ENCODE results near the gene LRP11. TPM values are rescaled to one million over a fixed set of nuclear protein-coding genes. Genes with fewer than 3 reads are reported as not detected.

The LRP11 gene
- total and polyA plus RNA-seq, 7 donors, result 1.6 to 29.6 (median 7.9) TPM

DNA sequence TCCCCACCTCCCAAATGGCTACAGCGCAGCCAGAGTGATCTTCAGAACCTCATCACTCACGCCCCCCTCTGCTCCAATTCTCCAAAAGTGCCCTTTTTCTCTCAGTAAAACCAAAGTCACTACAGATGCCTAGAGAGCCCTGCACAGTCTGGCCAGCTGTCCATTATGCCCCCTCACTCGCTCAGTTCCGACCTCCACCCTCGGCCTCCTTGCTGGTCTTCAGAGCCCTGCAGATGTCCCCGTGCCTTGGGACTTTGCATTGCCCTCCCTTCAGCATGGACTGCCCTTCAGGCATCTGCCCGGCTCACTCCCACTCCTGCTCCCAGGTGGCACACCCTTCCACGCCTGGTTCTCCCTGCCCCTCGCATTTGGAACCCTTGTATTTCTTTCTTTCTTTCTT, 34.8 kb upstream of the LRP11 start:
- TF ChIP-seq, protein P1, sequence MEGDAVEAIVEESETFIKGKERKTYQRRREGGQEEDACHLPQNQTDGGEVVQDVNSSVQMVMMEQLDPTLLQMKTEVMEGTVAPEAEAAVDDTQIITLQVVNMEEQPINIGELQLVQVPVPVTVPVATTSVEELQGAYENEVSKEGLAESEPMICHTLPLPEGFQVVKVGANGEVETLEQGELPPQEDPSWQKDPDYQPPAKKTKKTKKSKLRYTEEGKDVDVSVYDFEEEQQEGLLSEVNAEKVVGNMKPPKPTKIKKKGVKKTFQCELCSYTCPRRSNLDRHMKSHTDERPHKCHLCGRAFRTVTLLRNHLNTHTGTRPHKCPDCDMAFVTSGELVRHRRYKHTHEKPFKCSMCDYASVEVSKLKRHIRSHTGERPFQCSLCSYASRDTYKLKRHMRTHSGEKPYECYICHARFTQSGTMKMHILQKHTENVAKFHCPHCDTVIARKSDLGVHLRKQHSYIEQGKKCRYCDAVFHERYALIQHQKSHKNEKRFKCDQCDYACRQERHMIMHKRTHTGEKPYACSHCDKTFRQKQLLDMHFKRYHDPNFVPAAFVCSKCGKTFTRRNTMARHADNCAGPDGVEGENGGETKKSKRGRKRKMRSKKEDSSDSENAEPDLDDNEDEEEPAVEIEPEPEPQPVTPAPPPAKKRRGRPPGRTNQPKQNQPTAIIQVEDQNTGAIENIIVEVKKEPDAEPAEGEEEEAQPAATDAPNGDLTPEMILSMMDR (IDR thresholded peaks at IDR 0.05), result no peak
- ATAC-seq (no peak), DNase-seq (no peak)
- H3K27ac ChIP-seq, result no peak overlapping the region
- no peaks in the 10 kb centered on the region for H3K36me3 ChIP-seq (ENCODE audit: insufficient read depth in 1 of 2, low read depth in 1 of 2)
- intact Hi-C loops (cut with DNase I), result loop anchor here (5.0 to 10.0 kb wide), 2 partner anchors 52 to 54 kb away; no protein-coding TSS in a partner anchor
- no peak overlapping the region for H3K4me3 ChIP-seq
- H3K4me1 ChIP-seq, result peaks cover 36% of the 10 kb centered on the region
- H3K9me3 ChIP-seq, result no peaks in the 10 kb centered on the region
- no peaks in the 10 kb centered on the region for H3K27me3 ChIP-seq (ENCODE audit: insufficient read depth in 3 of 3, low read length in 2 of 3)
- WGBS, 3 donors, result 97 to 99% (median 98%) methylated on average over 9 of the region's 9 CpGs

DNA sequence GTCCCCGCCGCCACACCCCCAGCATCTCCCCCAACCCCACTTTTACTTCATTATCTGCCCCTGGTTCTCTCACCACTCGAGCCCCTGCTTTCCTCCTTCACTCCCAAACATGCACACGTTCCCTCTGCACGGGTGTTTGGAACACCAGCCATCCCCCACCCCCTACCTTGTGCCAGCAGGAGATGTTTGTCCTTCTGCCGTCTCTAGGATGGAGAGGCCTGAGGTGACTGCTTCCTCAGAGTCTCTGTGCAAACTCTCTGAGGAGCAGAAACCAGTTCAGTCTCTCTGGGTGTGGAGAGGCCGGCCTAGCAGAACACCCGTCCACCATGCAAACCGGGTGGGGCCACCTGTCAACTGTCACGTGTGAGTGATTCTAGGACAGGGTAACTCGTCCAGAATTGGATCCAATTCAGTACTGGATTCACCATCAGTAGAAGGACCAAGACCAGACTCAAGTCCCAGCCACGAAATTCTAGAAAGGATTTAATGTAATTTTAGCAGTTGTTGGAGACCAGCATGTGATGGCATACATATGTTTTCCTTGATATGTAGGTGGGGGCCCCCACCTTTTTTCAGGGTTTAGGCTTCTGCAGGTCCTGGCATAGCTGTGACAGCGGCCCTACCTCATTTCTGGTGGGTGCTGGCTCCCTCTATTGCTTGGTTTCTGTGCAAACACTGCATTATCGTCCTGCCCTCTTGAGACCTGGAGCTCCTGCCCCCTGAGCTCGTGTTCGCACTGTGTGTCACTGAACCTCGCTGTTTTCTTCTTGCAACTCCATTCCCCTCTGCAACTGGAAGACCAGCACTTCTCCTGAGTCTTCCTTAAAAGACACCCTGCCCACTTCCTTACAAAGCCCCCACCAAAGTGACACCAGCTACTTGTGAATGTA, 33.9 kb upstream of the LRP11 start, which contains the start of gene RAET1E:
Gene RAET1E, minus strand, starts transcription at position 259 of the 890 bp plus-strand sequence. CDS start 7,212 bp downstream, outside the sequence.
- Histone ChIP-seq H3K4me3 (peak within 1 kb of the TSS; percentile 44), H3K4me1 (peaks cover 36% of the 10 kb centered on the region), H3K27me3 (ENCODE audit: insufficient read depth in 3 of 3, low read length in 2 of 3) (no peaks in the 10 kb centered on the region), H3K27ac (peak within 1 kb of the TSS; percentile 88), H3K36me3 (ENCODE audit: insufficient read depth in 1 of 2, low read depth in 1 of 2) (no peaks in the 10 kb centered on the region), H3K9me3 (no peaks in the 10 kb centered on the region)
- DNase-seq (no peak), ATAC-seq (no peak)
- TF ChIP-seq, protein P1 (IDR thresholded peaks at IDR 0.05), result no peak
- intact Hi-C loops (cut with DNase I), result loop anchor here (2.0 to 10.0 kb wide), 3 partner anchors 33 to 53 kb away; partner anchors contain the start of gene LRP11 (in 1 of the 2)
- WGBS, 3 donors, result 59 to 79% (median 70%) methylated on average over 17 of the region's 17 CpGs

DNA sequence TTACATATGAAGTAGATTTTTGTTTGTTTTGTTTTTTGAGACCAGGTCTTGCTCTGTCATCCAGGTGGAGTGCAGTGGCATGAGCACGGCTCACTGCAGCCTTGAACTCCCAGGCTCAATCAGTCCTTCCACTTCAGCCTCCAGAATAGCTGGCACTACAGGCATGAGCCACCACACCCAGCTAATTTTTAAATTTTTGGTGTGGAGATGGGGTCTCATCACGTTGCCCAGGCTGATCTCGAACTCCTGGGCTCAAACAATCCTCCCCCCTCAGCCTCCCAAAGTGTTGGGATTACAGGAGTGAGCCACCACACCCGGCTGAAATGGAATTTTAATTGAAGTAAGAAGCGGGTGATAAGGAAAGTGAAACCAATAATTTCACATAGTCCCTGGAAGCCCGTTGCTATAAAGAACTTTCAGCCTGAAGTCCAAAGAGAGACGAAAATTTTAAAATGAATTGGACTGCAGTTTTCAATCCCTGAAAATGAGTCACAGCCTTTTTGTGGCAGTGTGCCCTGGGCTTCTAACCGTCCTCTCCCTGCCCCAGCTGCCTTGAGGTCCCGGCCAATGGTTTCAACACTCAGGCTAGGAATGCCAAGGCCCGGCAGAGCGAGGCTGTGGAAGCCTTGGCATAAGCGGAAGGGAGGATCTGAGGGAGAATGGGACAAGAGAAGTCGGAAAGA, 33.0 kb upstream of the LRP11 start:
- Histone ChIP-seq H3K4me3 (peak overlapping the region; percentile 44), H3K36me3 (ENCODE audit: insufficient read depth in 1 of 2, low read depth in 1 of 2) (no peaks in the 10 kb centered on the region), H3K4me1 (peaks cover 36% of the 10 kb centered on the region), H3K27ac (peak overlapping the region; percentile 88), H3K27me3 (ENCODE audit: insufficient read depth in 3 of 3, low read length in 2 of 3) (no peaks in the 10 kb centered on the region), H3K9me3 (no peaks in the 10 kb centered on the region)
- DNase-seq (peak; percentile 92 to 96), ATAC-seq (peak; percentile 83 to 92 (median 86))
- intact Hi-C loops (cut with DNase I), result loop anchor here (2.0 to 10.0 kb wide), 3 partner anchors 32 to 52 kb away; partner anchors contain the start of gene LRP11 (in 1 of the 2)
- 24 to 30% (median 27%) methylated on average over 13 of the region's 13 CpGs for WGBS, 3 donors
- TF ChIP-seq, protein P1 (IDR thresholded peaks at IDR 0.05), result no peak

DNA sequence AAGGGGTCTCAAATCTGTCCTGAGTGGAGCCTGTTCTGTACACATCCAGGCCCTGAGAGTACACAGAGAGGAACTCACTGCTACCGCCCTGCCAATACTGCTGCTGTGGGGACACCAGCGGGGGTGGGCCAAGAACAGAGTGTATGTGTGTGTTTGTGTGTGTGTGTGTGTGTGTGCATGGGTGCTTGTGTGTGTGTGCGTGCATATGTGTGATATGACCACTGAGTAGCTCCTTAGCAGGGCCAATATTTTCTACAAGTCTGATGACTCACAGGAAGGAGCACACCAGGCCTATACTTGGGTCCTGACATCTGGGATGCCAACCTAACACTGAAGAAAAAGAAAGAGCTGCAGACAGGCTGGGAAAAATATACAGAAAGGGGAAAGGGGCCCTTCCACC, 32.3 kb upstream of the LRP11 start:
- ATAC-seq (peak; percentile 48 to 70 (median 68)), DNase-seq (no peak)
- Histone ChIP-seq H3K4me1 (peaks cover 36% of the 10 kb centered on the region), H3K4me3 (peak overlapping the region; percentile 44), H3K27ac (peak overlapping the region; percentile 88), H3K27me3 (ENCODE audit: insufficient read depth in 3 of 3, low read length in 2 of 3) (no peaks in the 10 kb centered on the region), H3K9me3 (no peaks in the 10 kb centered on the region), H3K36me3 (ENCODE audit: insufficient read depth in 1 of 2, low read depth in 1 of 2) (no peaks in the 10 kb centered on the region)
- intact Hi-C loops (cut with DNase I), result loop anchor here (2.0 to 10.0 kb wide), 3 partner anchors 32 to 52 kb away; partner anchors contain the start of gene LRP11 (in 1 of the 2)
- TF ChIP-seq, protein P1 (IDR thresholded peaks at IDR 0.05), result no peak
- whole genome bisulfite sequencing, 3 donors, result 80 to 93% (median 92%) methylated on average over 3 of the region's 3 CpGs

Measured in psoas muscle (tissue), 8 donors.